WI38 (cell line): ENCODE data around the gene SMARCD1.
A peak's percentile ranks its signal among the peaks of the same experiment; 100 is the strongest.

ENCODE experiments used
- H3K4me3 ChIP-seq: 2 replicates; pipeline ENCODE4 v1.5.1; 2011; ENCODE audit warnings: low read depth, mild to moderate bottlenecking, control low read depth, low read length
- TF ChIP-seq, protein P1 (sequence below): IDR thresholded peaks from 2 replicates; pipeline ENCODE4 v1.5.1; 2012; ENCODE audit warnings: low read depth, mild to moderate bottlenecking, control low read depth, low read length

Gene SMARCD1

DNA sequence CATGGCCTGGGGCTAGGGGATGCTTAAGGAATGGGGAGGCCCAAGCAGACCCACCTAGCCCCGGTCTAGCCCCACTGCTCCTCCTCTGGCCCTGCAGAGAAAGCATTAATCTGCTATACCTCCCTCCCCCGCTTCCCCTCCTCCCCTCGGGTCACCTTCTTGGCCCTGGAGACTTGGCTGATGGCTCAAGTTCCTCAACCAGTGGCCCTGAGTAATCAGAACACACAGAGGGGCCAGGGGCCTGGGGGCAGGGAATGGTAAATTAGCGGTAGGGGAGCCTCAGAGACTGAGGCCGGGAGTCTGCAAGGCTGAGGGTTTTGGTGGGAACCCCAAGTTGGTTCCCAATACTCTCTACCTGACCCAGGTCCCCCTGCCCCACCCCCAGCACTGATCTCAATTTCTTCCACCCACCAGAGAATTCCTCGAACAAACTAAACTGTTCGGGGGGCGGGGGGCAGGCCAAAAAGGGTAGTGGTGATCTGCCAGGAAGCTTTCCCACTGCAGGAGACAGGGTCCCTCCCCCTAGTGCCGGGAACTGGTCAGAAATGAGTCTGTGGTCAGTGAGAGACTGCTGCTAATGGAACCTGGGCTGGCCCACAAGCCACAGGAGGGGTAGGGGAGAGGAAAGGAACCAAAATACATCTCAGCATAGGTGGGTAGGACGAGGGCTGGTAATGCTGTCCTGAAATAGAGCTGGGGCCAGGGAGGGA, 12.8 kb upstream of the SMARCD1 start:
- TF ChIP-seq, protein P1, sequence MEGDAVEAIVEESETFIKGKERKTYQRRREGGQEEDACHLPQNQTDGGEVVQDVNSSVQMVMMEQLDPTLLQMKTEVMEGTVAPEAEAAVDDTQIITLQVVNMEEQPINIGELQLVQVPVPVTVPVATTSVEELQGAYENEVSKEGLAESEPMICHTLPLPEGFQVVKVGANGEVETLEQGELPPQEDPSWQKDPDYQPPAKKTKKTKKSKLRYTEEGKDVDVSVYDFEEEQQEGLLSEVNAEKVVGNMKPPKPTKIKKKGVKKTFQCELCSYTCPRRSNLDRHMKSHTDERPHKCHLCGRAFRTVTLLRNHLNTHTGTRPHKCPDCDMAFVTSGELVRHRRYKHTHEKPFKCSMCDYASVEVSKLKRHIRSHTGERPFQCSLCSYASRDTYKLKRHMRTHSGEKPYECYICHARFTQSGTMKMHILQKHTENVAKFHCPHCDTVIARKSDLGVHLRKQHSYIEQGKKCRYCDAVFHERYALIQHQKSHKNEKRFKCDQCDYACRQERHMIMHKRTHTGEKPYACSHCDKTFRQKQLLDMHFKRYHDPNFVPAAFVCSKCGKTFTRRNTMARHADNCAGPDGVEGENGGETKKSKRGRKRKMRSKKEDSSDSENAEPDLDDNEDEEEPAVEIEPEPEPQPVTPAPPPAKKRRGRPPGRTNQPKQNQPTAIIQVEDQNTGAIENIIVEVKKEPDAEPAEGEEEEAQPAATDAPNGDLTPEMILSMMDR: no peak
- no peak overlapping the region for H3K4me3 ChIP-seq

DNA sequence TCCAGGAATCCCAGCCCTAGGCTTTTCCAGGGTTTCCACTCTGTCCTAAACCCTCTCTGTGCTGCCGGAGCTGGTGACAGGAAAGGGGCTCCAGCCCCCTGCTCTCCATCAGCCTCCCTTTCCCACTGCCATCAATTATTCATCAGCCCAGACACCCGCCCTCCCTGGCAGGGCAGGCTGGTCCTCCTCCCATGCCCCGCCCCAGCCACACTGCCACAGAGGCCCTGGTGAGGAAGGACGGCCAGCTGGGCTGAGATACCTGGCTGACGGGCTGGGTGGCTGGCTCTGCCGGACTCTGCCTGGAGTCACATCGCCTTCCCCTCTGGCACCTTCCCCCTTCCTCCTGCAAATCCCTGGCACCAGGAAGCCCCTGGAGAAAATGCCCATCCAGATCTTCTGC, 11.9 kb upstream of the SMARCD1 start:
- TF ChIP-seq, protein P1: no peak

DNA sequence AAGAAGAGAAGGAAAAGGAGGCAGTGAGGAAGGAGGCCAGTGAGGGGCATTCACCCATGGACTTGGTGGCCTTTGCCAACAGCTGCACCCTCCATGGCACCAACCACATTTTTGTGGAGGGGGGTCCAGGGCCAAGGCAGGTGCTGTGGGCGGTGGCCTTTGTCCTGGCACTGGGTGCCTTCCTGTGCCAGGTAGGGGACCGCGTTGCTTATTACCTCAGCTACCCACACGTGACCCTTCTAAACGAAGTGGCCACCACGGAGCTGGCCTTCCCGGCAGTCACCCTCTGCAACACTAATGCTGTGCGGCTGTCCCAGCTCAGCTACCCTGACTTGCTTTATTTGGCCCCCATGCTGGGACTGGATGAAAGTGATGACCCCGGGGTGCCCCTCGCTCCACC, 11.4 kb upstream of the SMARCD1 start:
- no peak overlapping the region for H3K4me3 ChIP-seq
- TF ChIP-seq, protein P1: no peak

More for the DNA sequence above, 11.9 kb upstream of the SMARCD1 start:
- H3K4me3 ChIP-seq: no peak overlapping the region

DNA sequence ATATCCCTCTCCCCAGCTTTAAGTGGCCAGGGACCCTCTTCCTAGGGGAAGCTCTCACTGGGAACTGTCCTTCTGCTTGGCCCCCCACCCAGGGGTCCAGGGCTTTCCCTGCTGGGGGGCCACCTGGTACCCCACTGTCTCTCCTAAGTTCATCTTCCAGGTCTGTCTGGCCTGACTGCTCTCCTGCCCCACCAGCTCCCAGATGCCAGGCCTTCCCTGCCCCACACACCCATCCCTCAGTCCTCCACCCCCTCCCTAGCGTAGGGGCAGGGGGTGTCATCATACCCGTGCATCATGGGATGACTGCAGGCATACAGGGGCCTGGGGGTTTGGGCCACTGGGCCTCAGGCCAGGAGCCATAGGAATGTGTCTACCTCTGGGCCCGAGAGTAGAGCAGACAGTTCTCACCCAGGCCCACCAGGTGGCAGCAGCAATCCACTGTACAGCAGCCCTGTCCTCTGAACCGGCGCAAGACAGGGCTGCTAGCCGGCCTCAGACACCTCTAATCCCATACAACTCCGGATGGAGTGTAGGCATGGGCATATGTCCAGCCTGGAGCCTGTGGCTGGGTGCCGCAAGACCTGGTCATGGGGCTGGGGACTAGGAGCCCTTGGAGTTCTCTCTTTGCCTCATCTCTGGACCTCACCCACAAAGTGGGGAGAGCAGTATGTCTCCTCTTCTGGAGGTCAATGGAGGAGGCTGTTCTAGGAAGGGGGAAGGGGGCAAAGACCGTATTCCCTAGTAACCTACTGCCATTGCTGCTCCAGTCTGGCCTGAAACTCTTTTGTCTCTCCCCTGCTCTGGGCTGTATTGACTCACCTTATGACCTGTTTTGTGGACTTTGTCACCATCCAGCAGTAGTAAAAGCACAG, 10.0 kb upstream of the SMARCD1 start:
- TF ChIP-seq, protein P1: peak; percentile 79
- no peak overlapping the region for H3K4me3 ChIP-seq

DNA sequence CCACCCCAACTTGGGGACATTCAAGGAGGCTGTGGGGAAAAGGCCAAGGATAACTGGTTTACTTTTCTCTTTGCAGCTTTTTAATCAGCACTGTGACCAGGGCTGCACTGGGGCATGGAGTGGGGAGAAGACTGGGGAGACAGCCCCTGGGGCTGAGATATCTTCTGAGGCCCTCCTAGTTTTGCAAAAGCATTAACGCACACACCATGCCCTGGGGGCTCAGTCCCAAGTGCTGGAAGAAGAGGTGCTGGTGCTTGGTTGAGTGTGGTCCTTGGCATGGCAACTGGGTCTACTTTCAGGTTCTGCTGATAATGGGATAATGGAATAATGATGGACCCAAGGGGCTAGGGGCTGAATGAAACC, 9.4 kb upstream of the SMARCD1 start:
- no peak overlapping the region for H3K4me3 ChIP-seq
- TF ChIP-seq, protein P1: no peak

DNA sequence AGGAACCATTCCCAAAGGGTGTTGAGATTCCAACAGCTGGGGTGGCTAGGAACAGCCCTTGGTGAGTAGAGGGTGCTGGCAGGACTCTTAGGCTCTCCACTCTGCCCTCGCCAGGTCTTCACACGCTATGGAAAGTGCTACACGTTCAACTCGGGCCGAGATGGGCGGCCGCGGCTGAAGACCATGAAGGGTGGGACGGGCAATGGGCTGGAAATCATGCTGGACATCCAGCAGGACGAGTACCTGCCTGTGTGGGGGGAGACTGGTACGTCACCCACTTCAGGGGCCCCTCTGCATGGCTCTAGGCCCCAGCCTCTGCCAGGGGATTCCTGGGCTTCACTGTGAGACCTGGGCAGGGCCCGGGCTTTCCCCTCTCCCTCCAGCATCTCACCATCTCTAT, 8.0 kb upstream of the SMARCD1 start:
- TF ChIP-seq, protein P1: no peak
- H3K4me3 ChIP-seq: no peak overlapping the region

DNA sequence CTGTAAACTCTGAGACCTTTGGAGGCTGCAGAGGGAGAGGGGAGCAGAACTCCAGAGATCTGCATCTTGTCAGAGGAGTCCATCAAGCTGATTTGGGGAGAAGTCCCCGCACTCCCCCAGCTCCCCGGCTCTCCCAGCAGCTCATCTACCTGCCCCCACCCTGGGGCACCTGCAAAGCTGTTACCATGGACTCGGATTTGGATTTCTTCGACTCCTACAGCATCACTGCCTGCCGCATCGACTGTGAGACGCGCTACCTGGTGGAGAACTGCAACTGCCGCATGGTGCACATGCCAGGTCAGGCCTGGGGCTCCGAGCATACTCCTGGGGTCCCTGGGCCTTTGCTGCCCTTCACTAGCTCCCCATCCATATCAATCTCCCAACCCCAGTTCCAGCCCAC, 6.9 kb upstream of the SMARCD1 start:
- no peak overlapping the region for H3K4me3 ChIP-seq

More for the DNA sequence above, 6.9 kb upstream of the SMARCD1 start:
- TF ChIP-seq, protein P1: no peak
